ENCODE data around the gene FAAP20.

DNA sequence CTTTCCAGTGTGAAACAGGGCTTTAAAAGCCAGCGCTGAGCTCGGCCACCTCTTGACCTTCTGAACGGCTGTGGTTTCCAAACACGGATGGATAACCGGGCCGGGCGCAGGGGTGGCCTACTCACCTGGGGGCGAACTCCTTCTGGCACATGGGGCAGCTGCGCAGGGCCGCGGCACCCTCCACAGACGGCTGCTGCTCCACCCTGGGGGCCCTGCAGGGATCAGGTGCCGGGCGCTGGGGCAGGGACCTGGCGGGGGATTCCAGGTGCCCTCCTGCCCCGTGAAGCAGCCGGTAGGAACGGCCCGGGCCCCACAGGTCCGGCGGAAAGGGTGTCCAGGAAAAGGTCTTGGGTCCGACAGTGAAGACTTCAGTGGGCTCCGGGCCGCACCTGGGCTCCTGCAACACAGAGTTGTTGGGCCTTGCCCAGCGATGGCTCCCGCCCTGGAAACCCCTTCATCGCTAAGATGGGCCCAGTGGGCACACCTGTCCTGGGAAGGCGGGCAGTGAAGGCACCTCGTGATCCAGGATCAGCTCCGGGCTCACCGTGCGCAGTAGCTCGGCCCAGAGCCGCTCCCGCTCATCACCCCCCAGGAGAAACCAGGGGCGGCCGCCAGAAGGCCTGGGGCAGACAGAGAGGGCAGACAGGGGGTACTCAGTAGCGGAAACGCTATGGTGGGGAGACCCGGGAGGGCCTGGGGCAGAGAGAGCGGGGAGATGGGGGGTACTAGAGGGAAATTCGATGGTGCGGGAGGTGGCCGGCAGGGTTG is 874 bp downstream of the FAAP20 start:
- TF ChIP-seq, protein P1, sequence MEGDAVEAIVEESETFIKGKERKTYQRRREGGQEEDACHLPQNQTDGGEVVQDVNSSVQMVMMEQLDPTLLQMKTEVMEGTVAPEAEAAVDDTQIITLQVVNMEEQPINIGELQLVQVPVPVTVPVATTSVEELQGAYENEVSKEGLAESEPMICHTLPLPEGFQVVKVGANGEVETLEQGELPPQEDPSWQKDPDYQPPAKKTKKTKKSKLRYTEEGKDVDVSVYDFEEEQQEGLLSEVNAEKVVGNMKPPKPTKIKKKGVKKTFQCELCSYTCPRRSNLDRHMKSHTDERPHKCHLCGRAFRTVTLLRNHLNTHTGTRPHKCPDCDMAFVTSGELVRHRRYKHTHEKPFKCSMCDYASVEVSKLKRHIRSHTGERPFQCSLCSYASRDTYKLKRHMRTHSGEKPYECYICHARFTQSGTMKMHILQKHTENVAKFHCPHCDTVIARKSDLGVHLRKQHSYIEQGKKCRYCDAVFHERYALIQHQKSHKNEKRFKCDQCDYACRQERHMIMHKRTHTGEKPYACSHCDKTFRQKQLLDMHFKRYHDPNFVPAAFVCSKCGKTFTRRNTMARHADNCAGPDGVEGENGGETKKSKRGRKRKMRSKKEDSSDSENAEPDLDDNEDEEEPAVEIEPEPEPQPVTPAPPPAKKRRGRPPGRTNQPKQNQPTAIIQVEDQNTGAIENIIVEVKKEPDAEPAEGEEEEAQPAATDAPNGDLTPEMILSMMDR (IDR thresholded peaks at IDR 0.05) = no peak
- TF ChIP-seq EZH2 (IDR thresholded peaks at IDR 0.05; ENCODE audit: borderline replicate concordance, insufficient read depth, low read depth, low read length, poor library complexity, severe bottlenecking) = no peak

Data from B cell (primary cell).